WTC11 (cell line): ENCODE measurements around the gene ANAPC10. TPM values are rescaled to one million over a fixed set of nuclear protein-coding genes. Genes with fewer than 3 reads are reported as not detected.

ENCODE experiments used
- ARID4B ChIP-seq: sonication (generic); formaldehyde crosslinking; IDR thresholded peaks from 2 replicates; pipeline ENCODE4 v1.8.0; 2023; ENCODE audit warnings: missing genetic modification reagents, mild to moderate bottlenecking, borderline replicate concordance
- ATF6 ChIP-seq: sonication (generic); formaldehyde crosslinking; IDR thresholded peaks from 2 replicates; pipeline ENCODE4 v1.8.1; 2023; ENCODE audit warnings: mild to moderate bottlenecking, missing genetic modification reagents
- CREB1 ChIP-seq: sonication (generic); formaldehyde crosslinking; IDR thresholded peaks from 2 replicates; pipeline ENCODE4 v1.8.0; 2023; ENCODE audit warnings: mild to moderate bottlenecking, missing genetic modification reagents
- E2F1 ChIP-seq: sonication (generic); formaldehyde crosslinking; IDR thresholded peaks from 2 replicates; pipeline ENCODE4 v1.8.0; 2022; ENCODE audit warnings: mild to moderate bottlenecking, missing genetic modification reagents
- ETV6 ChIP-seq: sonication (generic); formaldehyde crosslinking; IDR thresholded peaks from 2 replicates; pipeline ENCODE4 v1.8.1; 2022; ENCODE audit warnings: mild to moderate bottlenecking, missing genetic modification reagents
- FOXK1 ChIP-seq: sonication (generic); formaldehyde crosslinking; IDR thresholded peaks from 2 replicates; pipeline ENCODE4 v1.8.0; 2022; ENCODE audit warnings: mild to moderate bottlenecking, moderate library complexity, missing genetic modification reagents
- GRHL2 ChIP-seq: fragments of 250-450 bp; sonication (Bioruptor Pico); IDR thresholded peaks from 2 replicates; pipeline ENCODE4 v1.8.0; 2022; ENCODE audit warnings: mild to moderate bottlenecking, moderate library complexity; ENCODE audit not compliant: insufficient replicate concordance, severe bottlenecking
- GTF2I ChIP-seq: fragments of 250-450 bp; sonication (Bioruptor Pico); conservative IDR thresholded peaks from 2 replicates; pipeline ENCODE4 v1.4.0; 2021; ENCODE audit warnings: mild to moderate bottlenecking
- HMGXB4 ChIP-seq: sonication (generic); formaldehyde crosslinking; IDR thresholded peaks from 2 replicates; pipeline ENCODE4 v1.8.1; 2023; ENCODE audit warnings: mild to moderate bottlenecking, moderate library complexity, missing genetic modification reagents
- IRF2 ChIP-seq: sonication (generic); formaldehyde crosslinking; IDR thresholded peaks from 2 replicates; pipeline ENCODE4 v1.8.0; 2022; ENCODE audit warnings: low read depth, missing genetic modification reagents, borderline replicate concordance
- KAT7 ChIP-seq: sonication (generic); formaldehyde crosslinking; IDR thresholded peaks from 2 replicates; pipeline ENCODE4 v1.8.1; 2023; ENCODE audit warnings: missing genetic modification reagents, mild to moderate bottlenecking, borderline replicate concordance
- MYBL2 ChIP-seq: sonication (generic); formaldehyde crosslinking; IDR thresholded peaks from 2 replicates; pipeline ENCODE4 v1.8.1; 2023; ENCODE audit warnings: mild to moderate bottlenecking, moderate library complexity, missing genetic modification reagents
- NFYB ChIP-seq: sonication (generic); formaldehyde crosslinking; conservative IDR thresholded peaks from 2 replicates; pipeline ENCODE4 v1.8.0; 2022; ENCODE audit warnings: low read depth, missing genetic modification reagents
- NR1H2 ChIP-seq: sonication (generic); formaldehyde crosslinking; IDR thresholded peaks from 2 replicates; pipeline ENCODE4 v1.9.0; 2021; ENCODE audit warnings: mild to moderate bottlenecking, moderate library complexity, missing genetic modification reagents
- NR2C2 ChIP-seq: sonication (generic); formaldehyde crosslinking; IDR thresholded peaks from 2 replicates; pipeline ENCODE4 v1.8.0; 2022; ENCODE audit warnings: mild to moderate bottlenecking, missing genetic modification reagents
- PRRX2 ChIP-seq: fragments of 250-450 bp; sonication (Bioruptor Pico); IDR thresholded peaks from 2 replicates; pipeline ENCODE4 v1.8.0; 2021; ENCODE audit warnings: mild to moderate bottlenecking
- ZBTB43 ChIP-seq: sonication (generic); formaldehyde crosslinking; IDR thresholded peaks from 2 replicates; pipeline ENCODE4 v1.8.1; 2023; ENCODE audit warnings: mild to moderate bottlenecking, missing genetic modification reagents
- ZNF416 ChIP-seq: fragments of 250-450 bp; sonication (Bioruptor Pico); IDR thresholded peaks from 2 replicates; pipeline ENCODE4 v1.9.0; 2021; ENCODE audit warnings: mild to moderate bottlenecking, inconsistent platforms
- ZNF532 ChIP-seq: fragments of 250-450 bp; sonication (Bioruptor Pico); IDR thresholded peaks from 2 replicates; pipeline ENCODE4 v1.9.0; 2021; ENCODE audit warnings: mild to moderate bottlenecking, borderline replicate concordance
- total RNA-seq: library from RNA; stranded (reverse); gene quantifications from 3 replicates; pipeline ENCODE4 v1.2.3, GENCODE V29; 2021
- TF ChIP-seq, protein P1 (sequence below): sonication (generic); formaldehyde crosslinking; IDR thresholded peaks from 2 replicates; pipeline ENCODE4 v1.8.1; 2023; ENCODE audit warnings: mild to moderate bottlenecking, missing genetic modification reagents, moderate library complexity
- TF ChIP-seq, protein P2 (sequence below): sonication (generic); formaldehyde crosslinking; conservative IDR thresholded peaks from 2 replicates; pipeline ENCODE4 v1.8.1; 2022; ENCODE audit warnings: mild to moderate bottlenecking, missing genetic modification reagents

ANAPC10 gene
- total RNA-seq, 1 experiment from 2014 or later: 18.2 TPM

- TF ChIP-seq ZBTB43 (CRISPR knock-in tag) (0 out of 2 replicates have a peak, but pooled peaks have one; percentile 24), ZNF416 (CRISPR knock-in tag) (no peak), GRHL2 (CRISPR knock-in tag) (no peak), ARID4B (CRISPR knock-in tag) (peak; percentile 90; the same call in 1 of the 2 replicates), NR1H2 (no peak), NR2C2 (CRISPR knock-in tag) (no peak), CREB1 (CRISPR knock-in tag) (peak; percentile 76; the same call in 1 of the 2 replicates), ZNF532 (CRISPR knock-in tag) (no peak), E2F1 (no peak), ETV6 (peak; percentile 93), GTF2I (CRISPR knock-in tag) (no peak), NFYB (no peak), HMGXB4 (CRISPR knock-in tag) (peak; percentile 81), ATF6 (CRISPR knock-in tag) (no peak), KAT7 (CRISPR knock-in tag) (peak; percentile 90), FOXK1 (peak; percentile 58), PRRX2 (CRISPR knock-in tag) (no peak), MYBL2 (CRISPR knock-in tag) (peak; percentile 89; the same call in 1 of the 2 replicates), IRF2 (CRISPR knock-in tag) (no peak)
- TF ChIP-seq, protein P1, sequence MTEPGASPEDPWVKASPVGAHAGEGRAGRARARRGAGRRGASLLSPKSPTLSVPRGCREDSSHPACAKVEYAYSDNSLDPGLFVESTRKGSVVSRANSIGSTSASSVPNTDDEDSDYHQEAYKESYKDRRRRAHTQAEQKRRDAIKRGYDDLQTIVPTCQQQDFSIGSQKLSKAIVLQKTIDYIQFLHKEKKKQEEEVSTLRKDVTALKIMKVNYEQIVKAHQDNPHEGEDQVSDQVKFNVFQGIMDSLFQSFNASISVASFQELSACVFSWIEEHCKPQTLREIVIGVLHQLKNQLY (CRISPR knock-in tag): no peak
- TF ChIP-seq, protein P2, sequence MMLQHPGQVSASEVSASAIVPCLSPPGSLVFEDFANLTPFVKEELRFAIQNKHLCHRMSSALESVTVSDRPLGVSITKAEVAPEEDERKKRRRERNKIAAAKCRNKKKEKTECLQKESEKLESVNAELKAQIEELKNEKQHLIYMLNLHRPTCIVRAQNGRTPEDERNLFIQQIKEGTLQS (CRISPR knock-in tag): no peak
These were observed at the start of gene ANAPC10, which contains the start of gene ABCE1 (continued) for GRCh38 chr4:145097821-145098674.
